ENCODE measurements around the gene PLB1.

PLB1 gene

DNA sequence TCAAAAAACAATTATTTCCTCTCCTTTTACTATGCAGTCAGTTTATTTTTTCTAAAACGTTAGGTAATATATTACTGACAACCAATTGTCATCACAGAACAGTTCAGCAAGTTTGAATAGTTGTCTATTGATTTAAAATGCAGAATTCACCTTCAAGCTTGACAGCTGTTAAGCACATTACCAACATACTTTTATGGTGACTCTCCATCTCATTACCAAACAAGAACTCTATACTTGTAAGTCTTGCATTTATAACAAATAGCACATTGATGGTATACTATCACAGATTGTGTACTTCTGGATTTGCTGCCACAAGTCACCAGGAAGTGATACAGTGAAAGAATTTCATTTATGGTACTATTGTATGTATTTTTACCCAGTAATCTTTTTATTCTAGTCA, 156.4 kb downstream of the PLB1 start:
- H3K79me2 ChIP-seq (ENCODE audit: insufficient read depth, low read length), result no peaks in the 10 kb centered on the region
- H2AFZ ChIP-seq (ENCODE audit: low read depth, low read length), result no peak overlapping the region
- no peaks in the 10 kb centered on the region for H3K36me3 ChIP-seq (ENCODE audit: insufficient read depth, low read length)
- H3K27ac ChIP-seq (ENCODE audit: low read length), result no peak overlapping the region
- TF ChIP-seq EZH2 (IDR thresholded peaks at IDR 0.05; ENCODE audit: borderline replicate concordance, low read depth, low read length, severe bottlenecking), result no peak
- no peak for TF ChIP-seq CTCF (IDR thresholded peaks at IDR 0.05; ENCODE audit: borderline replicate concordance, extremely low read depth, low read length, poor library complexity, severe bottlenecking)
- ATAC-seq (ENCODE audit: insufficient read depth, low read depth) (no peak), DNase-seq (no peak)
- H4K20me1 ChIP-seq (ENCODE audit: insufficient read depth, low read length), result no peaks in the 10 kb centered on the region
- H3K4me3 ChIP-seq (ENCODE audit: low read depth in 1 of 2, low read length in 2 of 2), result no peak overlapping the region
- no peaks in the 10 kb centered on the region for H3K9me3 ChIP-seq (ENCODE audit: insufficient read depth, low read length, severe bottlenecking)
- H3K4me2 ChIP-seq (ENCODE audit: insufficient read depth, low read length), result no peak overlapping the region
- no peaks in the 10 kb centered on the region for H3K27me3 ChIP-seq (ENCODE audit: insufficient read depth, low read length, poor library complexity)
- H3K9ac ChIP-seq (ENCODE audit: low read depth, low read length), result no peak overlapping the region
- no peaks in the 10 kb centered on the region for H3K4me1 ChIP-seq (ENCODE audit: insufficient read depth, low read length)

DNA sequence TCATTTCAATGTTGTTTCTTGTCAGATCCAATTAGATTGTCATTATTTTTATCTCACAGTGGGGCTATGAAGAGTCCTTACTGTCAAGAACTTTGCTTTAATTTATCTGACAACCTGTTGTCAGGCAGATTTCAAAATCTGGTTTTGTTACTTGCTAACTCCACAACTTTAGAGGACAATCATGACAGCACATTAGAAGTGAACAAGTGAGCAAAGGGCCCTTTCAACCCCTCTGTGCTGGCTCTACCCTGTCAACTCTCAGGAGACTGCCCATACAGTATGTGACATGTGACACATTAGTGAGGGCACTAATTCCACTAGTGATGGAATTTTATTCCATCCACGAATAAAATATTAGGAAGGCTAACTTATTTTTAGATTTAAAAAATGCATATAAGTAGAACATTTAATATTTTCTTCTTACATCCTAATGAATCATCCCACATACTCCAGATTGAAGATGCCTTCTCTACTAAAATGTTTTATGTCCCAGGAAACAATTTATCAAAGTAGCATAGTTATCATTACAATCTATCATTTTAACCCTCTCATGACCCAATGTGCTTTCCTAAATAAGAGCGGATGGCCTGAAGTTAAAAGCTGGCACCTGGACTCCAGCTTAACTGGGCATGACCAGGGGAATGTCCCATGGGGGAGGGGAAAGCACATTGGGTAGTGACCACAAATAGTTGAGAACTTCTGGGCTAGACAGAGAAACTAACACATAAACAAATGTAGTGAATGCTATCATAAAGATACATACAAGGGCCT, 158.2 kb downstream of the PLB1 start:
- Histone ChIP-seq H3K27ac (ENCODE audit: low read length) (no peak overlapping the region), H3K4me1 (ENCODE audit: insufficient read depth, low read length) (no peaks in the 10 kb centered on the region), H4K20me1 (ENCODE audit: insufficient read depth, low read length) (no peaks in the 10 kb centered on the region), H2AFZ (ENCODE audit: low read depth, low read length) (no peak overlapping the region), H3K9me3 (ENCODE audit: insufficient read depth, low read length, severe bottlenecking) (no peaks in the 10 kb centered on the region), H3K9ac (ENCODE audit: low read depth, low read length) (no peak overlapping the region), H3K79me2 (ENCODE audit: insufficient read depth, low read length) (no peaks in the 10 kb centered on the region), H3K27me3 (ENCODE audit: insufficient read depth, low read length, poor library complexity) (no peaks in the 10 kb centered on the region), H3K36me3 (ENCODE audit: insufficient read depth, low read length) (no peaks in the 10 kb centered on the region), H3K4me3 (ENCODE audit: low read depth in 1 of 2, low read length in 2 of 2) (no peak overlapping the region), H3K4me2 (ENCODE audit: insufficient read depth, low read length) (no peak overlapping the region)
- TF ChIP-seq EZH2 (IDR thresholded peaks at IDR 0.05; ENCODE audit: borderline replicate concordance, low read depth, low read length, severe bottlenecking) (no peak), CTCF (IDR thresholded peaks at IDR 0.05; ENCODE audit: borderline replicate concordance, extremely low read depth, low read length, poor library complexity, severe bottlenecking) (no peak)
- ATAC-seq (ENCODE audit: insufficient read depth, low read depth), result no peak
- no peak for DNase-seq

- TF ChIP-seq EZH2 (IDR thresholded peaks at IDR 0.05; ENCODE audit: borderline replicate concordance, low read depth, low read length, severe bottlenecking), result no peak
- no peak for TF ChIP-seq CTCF (IDR thresholded peaks at IDR 0.05; ENCODE audit: borderline replicate concordance, extremely low read depth, low read length, poor library complexity, severe bottlenecking)
- Histone ChIP-seq H3K4me3 (ENCODE audit: low read depth in 1 of 2, low read length in 2 of 2) (no peak overlapping the region), H3K9me3 (ENCODE audit: insufficient read depth, low read length, severe bottlenecking) (no peaks in the 10 kb centered on the region), H3K4me1 (ENCODE audit: insufficient read depth, low read length) (no peaks in the 10 kb centered on the region), H3K9ac (ENCODE audit: low read depth, low read length) (no peak overlapping the region), H3K36me3 (ENCODE audit: insufficient read depth, low read length) (no peaks in the 10 kb centered on the region), H4K20me1 (ENCODE audit: insufficient read depth, low read length) (no peaks in the 10 kb centered on the region), H2AFZ (ENCODE audit: low read depth, low read length) (no peak overlapping the region), H3K27ac (ENCODE audit: low read length) (no peak overlapping the region), H3K27me3 (ENCODE audit: insufficient read depth, low read length, poor library complexity) (peaks cover 2% of the 10 kb centered on the region), H3K79me2 (ENCODE audit: insufficient read depth, low read length) (no peaks in the 10 kb centered on the region), H3K4me2 (ENCODE audit: insufficient read depth, low read length) (no peak overlapping the region)
- DNase-seq (no peak), ATAC-seq (ENCODE audit: insufficient read depth, low read depth) (no peak)
Measured at GRCh38 chr2:28654663-28655320, 158.9 kb downstream of the PLB1 start.

Data from DND-41 (cell line).